SK-N-SH (cell line): ENCODE measurements around the gene CHCHD3. TPM values are rescaled to one million over a fixed set of nuclear protein-coding genes. Genes with fewer than 3 reads are reported as not detected.

Source experiments
- CTCF ChIA-PET: fragments of 300-600, 350-600 bp; formaldehyde crosslinking; extraction: SDS; loops from one replicate; lab custom pipeline; 2021; lab: Yijun Ruan, JAX
- POLR2A ChIA-PET: fragments of 350-600 bp; sonication (Branson Sonifier 250); formaldehyde crosslinking; extraction: SDS; loops from one replicate; lab custom pipeline; 2020; ENCODE audit warnings: antibody characterized with exemption, inconsistent platforms; lab: Yijun Ruan, JAX
- DNase-seq: peaks from one replicate; pipeline ENCODE4 v3.0.0; 2012
- H2AFZ ChIP-seq: fragments of 200-600 bp; sonication (generic); 2 replicates; pipeline ENCODE4 v1.8.1; 2016; ENCODE audit warnings: antibody characterized with exemption, mild to moderate bottlenecking, low read depth
- H3F3A ChIP-seq: fragments of 200-600 bp; sonication (generic); replicated peaks from 2 replicates; pipeline ENCODE3; 2016; ENCODE audit warnings: antibody characterized with exemption, mild to moderate bottlenecking; ENCODE audit not compliant: insufficient read depth
- H3K27ac ChIP-seq, 2 experiments: fragments of 200-500 bp in 1 of 2; fragments of 200-600 bp in 1 of 2; sonication (Bioruptor generic) in 1 of 2; sonication (generic), shearing (Covaris generic) in 1 of 2; 2 replicates each; pipeline versions ENCODE4 v1.5.1 to v1.6.1; 2014 to 2016; ENCODE audit warnings: low read depth in 2 of 2, inconsistent platforms in 1 of 2, low read length in 1 of 2, mild to moderate bottlenecking in 1 of 2, mixed read lengths in 1 of 2
- H3K27me3 ChIP-seq: fragments of 200-600 bp; sonication (generic), shearing (Covaris generic); 2 replicates; pipeline ENCODE4 v1.6.1; 2016; ENCODE audit warnings: mixed run types; ENCODE audit not compliant: insufficient read depth
- H3K36me3 ChIP-seq, 2 experiments: fragments of 200-500 bp in 1 of 2; fragments of 200-600 bp in 1 of 2; sonication (Bioruptor generic) in 1 of 2; sonication (generic) in 1 of 2; replicated peaks in 1 of 2; 2 replicates each; pipeline versions ENCODE3 to v1.5.1; 2014 to 2016; ENCODE audit warnings: low read length in 1 of 2, mild to moderate bottlenecking in 1 of 2; ENCODE audit not compliant: insufficient read depth in 2 of 2, control insufficient read depth in 1 of 2
- H3K4me1 ChIP-seq, 2 experiments: fragments of 200-500 bp in 1 of 2; fragments of 200-600 bp in 1 of 2; sonication (Bioruptor generic) in 1 of 2; sonication (generic), shearing (Covaris generic) in 1 of 2; 2 replicates each; pipeline versions ENCODE4 v1.5.1 to v1.6.1; 2014 to 2016; ENCODE audit warnings: low read depth in 1 of 2, low read length in 1 of 2, mixed run types in 1 of 2; ENCODE audit not compliant: insufficient read depth in 2 of 2, control insufficient read depth in 1 of 2
- H3K4me2 ChIP-seq: fragments of 200-600 bp; sonication (generic), shearing (Covaris generic); 2 replicates; pipeline ENCODE4 v1.6.1; 2017; ENCODE audit warnings: mixed run types
- H3K4me3 ChIP-seq, 2 experiments: fragments of 200-500 bp in 1 of 2; fragments of 200-600 bp in 1 of 2; sonication (Bioruptor generic) in 1 of 2; sonication (generic), shearing (Covaris generic) in 1 of 2; 2 replicates each; pipeline versions ENCODE4 v1.5.1 to v1.8.1; 2014 to 2016; ENCODE audit warnings: low read depth in 2 of 2, inconsistent platforms in 1 of 2, low read length in 1 of 2, mild to moderate bottlenecking in 1 of 2, mixed read lengths in 1 of 2, moderate library complexity in 1 of 2
- H3K79me2 ChIP-seq: fragments of 200-600 bp; sonication (generic); 2 replicates; pipeline ENCODE4 v1.8.1; 2017; ENCODE audit warnings: mild to moderate bottlenecking; ENCODE audit not compliant: insufficient read depth
- H3K9ac ChIP-seq: fragments of 200-600 bp; sonication (generic); 2 replicates; pipeline ENCODE4 v1.6.1; 2017; ENCODE audit warnings: mixed run types
- H3K9me2 ChIP-seq: fragments of 200-600 bp; sonication (generic); 2 replicates; pipeline ENCODE4 v1.6.1; 2017; ENCODE audit warnings: mixed run types
- H3K9me3 ChIP-seq: fragments of 200-600 bp; sonication (generic); 2 replicates; pipeline ENCODE4 v1.6.1; 2017; ENCODE audit warnings: mixed run types, mild to moderate bottlenecking, moderate library complexity
- H4K20me1 ChIP-seq: fragments of 200-600 bp; sonication (generic); 2 replicates; pipeline ENCODE4 v1.6.1; 2017; ENCODE audit warnings: mild to moderate bottlenecking, mixed run types; ENCODE audit not compliant: insufficient read depth
- CHD2 ChIP-seq: fragments of 150-350 bp; IDR thresholded peaks from 2 replicates; pipeline ENCODE4 v1.6.1; 2018; ENCODE audit warnings: low read length; ENCODE audit not compliant: partially characterized antibody
- EP300 ChIP-seq, 2 experiments: IDR thresholded peaks; 2 replicates each; pipeline versions ENCODE4 v1.4.0 to v1.6.1; 2012; ENCODE audit warnings: borderline replicate concordance in 1 of 2, low read depth in 1 of 2, low read length in 1 of 2
- EZH2phosphoT487 ChIP-seq: fragments of 200-600 bp; sonication (generic); IDR thresholded peaks from 2 replicates; pipeline ENCODE4 v1.6.1; 2017; ENCODE audit warnings: low read depth, mixed run types, mild to moderate bottlenecking, antibody characterized with exemption, moderate library complexity, borderline replicate concordance
- FOSL2 ChIP-seq: IDR thresholded peaks from 2 replicates; pipeline ENCODE4 v1.4.0; 2012; ENCODE audit warnings: low read depth, mild to moderate bottlenecking, moderate library complexity, borderline replicate concordance
- FOXJ3 ChIP-seq: sonication (generic); formaldehyde crosslinking; IDR thresholded peaks from 2 replicates; pipeline ENCODE4 v1.5.1; 2020; ENCODE audit warnings: mild to moderate bottlenecking, missing genetic modification reagents
- JUND ChIP-seq: IDR thresholded peaks from 2 replicates; pipeline ENCODE4 v1.4.0; 2012
- NFIC ChIP-seq: IDR thresholded peaks from 2 replicates; pipeline ENCODE4 v1.4.0; 2012; ENCODE audit warnings: borderline replicate concordance
- POLR2AphosphoS5 ChIP-seq: IDR thresholded peaks from 2 replicates; pipeline ENCODE4 v1.6.1; 2012; ENCODE audit warnings: low read depth, low read length
- RAD21 ChIP-seq: IDR thresholded peaks from 2 replicates; pipeline ENCODE4 v1.6.1; 2012; ENCODE audit warnings: mild to moderate bottlenecking, low read length
- RXRA ChIP-seq: IDR thresholded peaks from 2 replicates; pipeline ENCODE4 v1.4.0; 2012; ENCODE audit warnings: low read depth, mild to moderate bottlenecking, borderline replicate concordance
- SIN3A ChIP-seq: IDR thresholded peaks from 2 replicates; pipeline ENCODE4 v1.6.1; 2012; ENCODE audit warnings: low read depth, mild to moderate bottlenecking, low read length, moderate library complexity, borderline replicate concordance
- SMC3 ChIP-seq: IDR thresholded peaks from 2 replicates; pipeline ENCODE4 v1.6.1; 2012; ENCODE audit warnings: low read depth, low read length, improper control_type of control experiment
- TCF12 ChIP-seq: IDR thresholded peaks from 2 replicates; pipeline ENCODE4 v1.4.0; 2012
- TEAD4 ChIP-seq: IDR thresholded peaks from 2 replicates; pipeline ENCODE4 v1.4.0; 2012; ENCODE audit warnings: mild to moderate bottlenecking, borderline replicate concordance; ENCODE audit not compliant: insufficient read depth
- YY1 ChIP-seq: IDR thresholded peaks from 2 replicates; pipeline ENCODE4 v1.4.0; 2012; ENCODE audit warnings: low read depth, mild to moderate bottlenecking
- WGBS: methylation state at CpG from one replicate; pipeline ENCODE4 v1.1.6; 2017; ENCODE audit warnings: low lambda C conversion rate; 5-methylcytosine and 5-hydroxymethylcytosine counted together
- polyA plus RNA-seq, 3 experiments: library from polyadenylated mRNA; depleted of rRNA; stranded (reverse); fragments of >200 nt; gene quantifications; 2 replicates each; pipeline ENCODE4 v1.2.3, GENCODE V29; 2012
- TF ChIP-seq, protein P1 (sequence below): fragments of 200-600 bp; sonication (generic); IDR thresholded peaks from 2 replicates; pipeline ENCODE4 v1.6.1; 2017; ENCODE audit warnings: antibody characterized with exemption, mild to moderate bottlenecking, moderate library complexity
- TF ChIP-seq, protein P2 (sequence below): IDR thresholded peaks from 2 replicates; pipeline ENCODE4 v1.4.0; 2012; ENCODE audit warnings: low read depth, borderline replicate concordance
- TF ChIP-seq, protein P3 (sequence below): IDR thresholded peaks from 2 replicates; pipeline ENCODE4 v1.4.0; 2012; ENCODE audit warnings: low read depth
- TF ChIP-seq, protein P4 (sequence below): fragments of 150-350 bp; IDR thresholded peaks from 2 replicates; pipeline ENCODE4 v1.6.1; 2016; ENCODE audit warnings: mild to moderate bottlenecking, low read depth, low read length
- TF ChIP-seq, protein P5 (sequence below): IDR thresholded peaks from 2 replicates; pipeline ENCODE4; 2012

CHCHD3 gene
- polyA plus RNA-seq, 1 of the 3 experiments (the other 2 are of a cell fraction): 97.1 TPM

DNA sequence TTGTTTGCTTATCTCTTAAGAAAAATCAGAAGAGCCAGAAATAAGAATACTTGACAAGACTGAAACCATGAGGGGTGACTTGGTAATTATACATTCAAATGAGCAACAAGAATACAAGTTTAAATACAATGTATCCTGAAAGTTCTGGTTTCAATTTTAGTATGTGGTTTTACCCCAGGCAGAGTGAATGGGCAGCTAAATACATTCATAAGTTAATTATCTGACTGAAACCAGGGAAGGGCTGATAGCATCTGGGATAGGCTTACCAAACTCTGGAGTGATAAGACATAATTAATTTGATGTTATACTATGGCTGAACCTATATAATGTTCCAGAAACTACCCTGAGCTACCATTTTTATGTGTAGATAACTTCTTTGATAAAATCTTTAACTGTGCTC lies 253.4 kb downstream of the CHCHD3 start (continued):
- TF ChIP-seq POLR2AphosphoS5: peak; percentile 72; the same call in 1 of the 2 replicates
- TF ChIP-seq TCF12: peak; percentile 62; the same call in 1 of the 2 replicates
- TF ChIP-seq, protein P1, sequence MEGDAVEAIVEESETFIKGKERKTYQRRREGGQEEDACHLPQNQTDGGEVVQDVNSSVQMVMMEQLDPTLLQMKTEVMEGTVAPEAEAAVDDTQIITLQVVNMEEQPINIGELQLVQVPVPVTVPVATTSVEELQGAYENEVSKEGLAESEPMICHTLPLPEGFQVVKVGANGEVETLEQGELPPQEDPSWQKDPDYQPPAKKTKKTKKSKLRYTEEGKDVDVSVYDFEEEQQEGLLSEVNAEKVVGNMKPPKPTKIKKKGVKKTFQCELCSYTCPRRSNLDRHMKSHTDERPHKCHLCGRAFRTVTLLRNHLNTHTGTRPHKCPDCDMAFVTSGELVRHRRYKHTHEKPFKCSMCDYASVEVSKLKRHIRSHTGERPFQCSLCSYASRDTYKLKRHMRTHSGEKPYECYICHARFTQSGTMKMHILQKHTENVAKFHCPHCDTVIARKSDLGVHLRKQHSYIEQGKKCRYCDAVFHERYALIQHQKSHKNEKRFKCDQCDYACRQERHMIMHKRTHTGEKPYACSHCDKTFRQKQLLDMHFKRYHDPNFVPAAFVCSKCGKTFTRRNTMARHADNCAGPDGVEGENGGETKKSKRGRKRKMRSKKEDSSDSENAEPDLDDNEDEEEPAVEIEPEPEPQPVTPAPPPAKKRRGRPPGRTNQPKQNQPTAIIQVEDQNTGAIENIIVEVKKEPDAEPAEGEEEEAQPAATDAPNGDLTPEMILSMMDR: no peak
- TF ChIP-seq RAD21: peak; percentile 22; the same call in 1 of the 2 replicates
- no peak for TF ChIP-seq FOSL2
- TF ChIP-seq, all 33 proteins: peak for 9

DNA sequence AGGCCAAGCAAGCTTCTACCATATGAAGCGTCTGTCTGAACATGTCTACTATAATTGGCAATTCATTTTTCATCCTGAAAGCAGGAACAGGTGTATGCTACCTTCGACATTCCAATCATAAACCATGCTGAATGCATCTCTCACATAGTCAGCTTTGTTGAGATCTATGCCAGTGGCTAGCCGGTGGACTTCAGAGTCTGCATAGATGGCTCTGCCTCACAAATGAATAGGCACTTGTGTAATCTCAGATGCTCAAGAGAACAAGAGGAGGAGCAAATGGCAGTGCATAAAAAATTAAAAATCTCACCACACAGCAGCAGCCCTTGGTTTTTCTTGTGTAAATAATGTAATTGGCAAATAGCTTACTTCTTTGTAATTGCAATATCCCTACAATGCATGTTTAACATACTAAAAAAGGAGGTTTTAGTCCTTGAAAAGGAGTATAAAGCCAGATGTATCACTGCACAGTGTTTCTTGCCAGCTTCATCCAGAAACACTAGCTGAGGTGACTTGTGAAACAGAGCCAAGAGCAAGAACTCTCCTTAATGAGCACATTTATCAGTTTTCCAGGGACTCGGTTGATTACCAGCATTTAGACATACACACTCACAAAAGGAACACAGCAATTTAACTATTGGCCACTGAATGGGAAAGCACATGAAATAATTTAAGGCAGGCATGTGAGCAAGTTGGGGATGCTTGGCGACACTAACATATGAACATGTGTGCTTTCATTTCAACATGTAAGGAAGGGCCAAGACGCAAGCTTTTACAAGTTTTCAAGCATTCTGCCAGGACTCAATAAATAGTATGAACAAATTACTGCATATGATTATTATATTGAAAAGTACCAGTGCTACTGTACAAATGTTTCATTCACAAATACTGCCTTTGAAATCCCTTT lies 255.7 kb downstream of the CHCHD3 start:
- 95% methylated on average over 6 of the region's 6 CpGs for WGBS
- Histone ChIP-seq H3K9me3 (no peaks in the 10 kb centered on the region), H3K27ac (no peak overlapping the region), H2AFZ (no peak overlapping the region), H3K27me3 (no peaks in the 10 kb centered on the region), H3K4me1 (no peaks in the 10 kb centered on the region; a peak in 2 of 4 replicates), H3K9ac (no peak overlapping the region), H3K4me3 (no peak overlapping the region), H3F3A (no peaks in the 10 kb centered on the region), H3K79me2 (no peaks in the 10 kb centered on the region), H3K36me3 (peaks cover 4 to 7% of the 10 kb centered on the region in 2 experiments), H4K20me1 (no peaks in the 10 kb centered on the region), H3K9me2 (no peaks in the 10 kb centered on the region), H3K4me2 (no peak overlapping the region)
- CTCF ChIA-PET: interaction anchor here (0.9 to 1.0 kb wide), 3 partner anchors 13 to 229 kb away, joined by 3 to 5 read pairs (median 3); no protein-coding TSS in a partner anchor
- TF ChIP-seq POLR2AphosphoS5: no peak
- TF ChIP-seq RXRA: no peak
- no peak for TF ChIP-seq FOXJ3 (CRISPR knock-in tag)
- no peak for TF ChIP-seq TEAD4
- no peak for TF ChIP-seq RAD21
- TF ChIP-seq, protein P2, sequence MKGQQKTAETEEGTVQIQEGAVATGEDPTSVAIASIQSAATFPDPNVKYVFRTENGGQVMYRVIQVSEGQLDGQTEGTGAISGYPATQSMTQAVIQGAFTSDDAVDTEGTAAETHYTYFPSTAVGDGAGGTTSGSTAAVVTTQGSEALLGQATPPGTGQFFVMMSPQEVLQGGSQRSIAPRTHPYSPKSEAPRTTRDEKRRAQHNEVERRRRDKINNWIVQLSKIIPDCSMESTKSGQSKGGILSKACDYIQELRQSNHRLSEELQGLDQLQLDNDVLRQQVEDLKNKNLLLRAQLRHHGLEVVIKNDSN: no peak
- no peak for DNase-seq
- POLR2A ChIA-PET: no interaction called here

DNA sequence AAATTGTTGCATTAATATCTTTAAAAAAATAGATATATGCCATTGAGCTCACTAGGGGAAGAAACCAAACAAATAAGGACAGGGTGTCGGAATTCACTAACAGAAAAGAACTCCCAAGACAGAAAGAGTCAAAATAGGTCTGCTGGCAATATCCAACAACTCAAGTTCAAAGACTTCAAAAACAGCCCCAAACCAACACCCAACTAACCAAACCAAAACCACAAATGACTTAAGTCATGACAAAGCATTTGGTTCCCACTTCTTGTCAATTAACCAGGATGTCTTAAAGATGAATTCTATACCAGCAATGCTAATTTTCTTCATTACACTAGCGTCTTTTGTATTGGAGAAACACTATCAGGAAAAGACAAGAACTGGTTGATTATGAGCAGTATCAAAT lies 256.7 kb downstream of the CHCHD3 start:
- Histone ChIP-seq H4K20me1 (no peaks in the 10 kb centered on the region), H3K27me3 (no peaks in the 10 kb centered on the region), H3K4me2 (no peak overlapping the region), H3K4me1 (no peaks in the 10 kb centered on the region; a peak in 2 of 4 replicates), H3K79me2 (no peaks in the 10 kb centered on the region), H3K9ac (no peak overlapping the region), H3F3A (no peaks in the 10 kb centered on the region), H3K36me3 (peaks cover under 1 to 5% of the 10 kb centered on the region in 2 experiments), H3K27ac (no peak overlapping the region), H3K9me2 (no peaks in the 10 kb centered on the region), H3K4me3 (no peak overlapping the region), H2AFZ (no peak overlapping the region), H3K9me3 (no peaks in the 10 kb centered on the region)
- ChIA-PET CTCF (interaction anchor here (0.7 to 1.0 kb wide), 4 partner anchors 8 to 230 kb away, joined by 3 to 5 read pairs (median 3); no protein-coding TSS in a partner anchor), POLR2A (no interaction called here)
- WGBS: 97% methylated on average over 2 of the region's 2 CpGs
- no peak for DNase-seq
- TF ChIP-seq, protein P3, sequence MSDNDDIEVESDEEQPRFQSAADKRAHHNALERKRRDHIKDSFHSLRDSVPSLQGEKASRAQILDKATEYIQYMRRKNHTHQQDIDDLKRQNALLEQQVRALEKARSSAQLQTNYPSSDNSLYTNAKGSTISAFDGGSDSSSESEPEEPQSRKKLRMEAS: no peak
- TF ChIP-seq JUND (no peak), EZH2phosphoT487 (no peak), SMC3 (no peak), NFIC (no peak), CHD2 (no peak), TEAD4 (no peak), FOXJ3 (CRISPR knock-in tag) (no peak), YY1 (no peak), SIN3A (no peak), EP300 (IDR thresholded peaks at IDR 0.05; ENCODE audit: borderline replicate concordance in 1 of 2, low read depth in 1 of 2, low read length in 1 of 2) (no peak)
- TF ChIP-seq, protein P4, sequence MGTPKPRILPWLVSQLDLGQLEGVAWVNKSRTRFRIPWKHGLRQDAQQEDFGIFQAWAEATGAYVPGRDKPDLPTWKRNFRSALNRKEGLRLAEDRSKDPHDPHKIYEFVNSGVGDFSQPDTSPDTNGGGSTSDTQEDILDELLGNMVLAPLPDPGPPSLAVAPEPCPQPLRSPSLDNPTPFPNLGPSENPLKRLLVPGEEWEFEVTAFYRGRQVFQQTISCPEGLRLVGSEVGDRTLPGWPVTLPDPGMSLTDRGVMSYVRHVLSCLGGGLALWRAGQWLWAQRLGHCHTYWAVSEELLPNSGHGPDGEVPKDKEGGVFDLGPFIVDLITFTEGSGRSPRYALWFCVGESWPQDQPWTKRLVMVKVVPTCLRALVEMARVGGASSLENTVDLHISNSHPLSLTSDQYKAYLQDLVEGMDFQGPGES: no peak
- TF ChIP-seq, protein P5, sequence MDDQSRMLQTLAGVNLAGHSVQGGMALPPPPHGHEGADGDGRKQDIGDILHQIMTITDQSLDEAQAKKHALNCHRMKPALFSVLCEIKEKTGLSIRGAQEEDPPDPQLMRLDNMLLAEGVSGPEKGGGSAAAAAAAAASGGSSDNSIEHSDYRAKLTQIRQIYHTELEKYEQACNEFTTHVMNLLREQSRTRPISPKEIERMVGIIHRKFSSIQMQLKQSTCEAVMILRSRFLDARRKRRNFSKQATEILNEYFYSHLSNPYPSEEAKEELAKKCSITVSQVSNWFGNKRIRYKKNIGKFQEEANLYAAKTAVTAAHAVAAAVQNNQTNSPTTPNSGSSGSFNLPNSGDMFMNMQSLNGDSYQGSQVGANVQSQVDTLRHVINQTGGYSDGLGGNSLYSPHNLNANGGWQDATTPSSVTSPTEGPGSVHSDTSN: no peak
